HepG2 (cell line): Measurements from ENCODE around the gene RMI2. TPM values are rescaled to one million over a fixed set of nuclear protein-coding genes. Genes with fewer than 3 reads are reported as not detected.

Source experiments
- ATF7-NPFF ChIP-seq: sonication (generic); formaldehyde crosslinking; IDR thresholded peaks from 2 replicates; pipeline ENCODE4 v1.8.1; 2023; ENCODE audit warnings: mild to moderate bottlenecking, low read depth, missing genetic modification reagents, moderate library complexity
- BHLHE40 ChIP-seq: IDR thresholded peaks from 2 replicates; pipeline ENCODE4 v1.6.1; 2011; ENCODE audit warnings: low read length, improper control_type of control experiment
- CHCHD3 ChIP-seq: sonication (generic); formaldehyde crosslinking; IDR thresholded peaks from 2 replicates; pipeline ENCODE4 v1.8.0; 2022; ENCODE audit warnings: mild to moderate bottlenecking, missing genetic modification reagents, moderate library complexity
- GATA4 ChIP-seq: sonication (generic); IDR thresholded peaks from 2 replicates; pipeline ENCODE4 v1.6.1; 2016; ENCODE audit warnings: antibody characterized with exemption, low read depth, borderline replicate concordance
- POGZ ChIP-seq: sonication (generic); formaldehyde crosslinking; IDR thresholded peaks from 2 replicates; pipeline ENCODE4 v1.4.0; 2020; ENCODE audit warnings: mild to moderate bottlenecking, missing genetic modification reagents
- RCOR2 ChIP-seq: IDR thresholded peaks from 2 replicates; pipeline ENCODE4 v1.6.1; 2016; ENCODE audit warnings: missing biosample characterization, missing genetic modification reagents
- RERE ChIP-seq: IDR thresholded peaks from 2 replicates; pipeline ENCODE4 v1.6.1; 2016; ENCODE audit warnings: low read depth, missing genetic modification reagents, missing compliant biosample characterization
- SP2 ChIP-seq: sonication (generic); formaldehyde crosslinking; IDR thresholded peaks from 2 replicates; pipeline ENCODE4 v1.5.1; 2020; ENCODE audit warnings: mild to moderate bottlenecking, missing genetic modification reagents
- SUZ12 ChIP-seq: fragments of 150-350 bp; IDR thresholded peaks from 2 replicates; pipeline ENCODE4 v1.6.1; 2014; ENCODE audit warnings: low read depth, low read length
- THYN1 ChIP-seq: sonication (generic); formaldehyde crosslinking; IDR thresholded peaks from 2 replicates; pipeline ENCODE4 v1.8.1; 2023; ENCODE audit warnings: low read depth, mild to moderate bottlenecking, moderate library complexity, missing genetic modification reagents, borderline replicate concordance
- ZFP62 ChIP-seq: sonication (generic); formaldehyde crosslinking; IDR thresholded peaks from 2 replicates; pipeline ENCODE4 v1.4.0; 2020; ENCODE audit warnings: missing genetic modification reagents
- ZNF513 ChIP-seq: sonication (generic); formaldehyde crosslinking; conservative IDR thresholded peaks from 2 replicates; pipeline ENCODE4 v1.5.0; 2020; ENCODE audit warnings: missing genetic modification reagents
- ZNF770 ChIP-seq: sonication (generic); formaldehyde crosslinking; IDR thresholded peaks from 2 replicates; pipeline ENCODE4 v1.5.0; 2020; ENCODE audit warnings: mild to moderate bottlenecking, missing genetic modification reagents
- ZNF841 ChIP-seq: sonication (generic); formaldehyde crosslinking; IDR thresholded peaks from 2 replicates; pipeline ENCODE4 v1.8.1; 2023; ENCODE audit warnings: missing genetic modification reagents, borderline replicate concordance
- polyA plus RNA-seq, 8 experiments: library from polyadenylated mRNA; depleted of rRNA in 3 of 8; stranded (reverse) in 7 of 8; unstranded in 1 of 8; fragments of >200 nt; fragmentation: Illumina TruSeq in 4 of 8; extraction: Trizol in 4 of 8; gene quantifications; 2 replicates each; pipeline versions ENCODE4 v1.2.1 to v1.2.3, GENCODE V29; 2011 to 2016; ENCODE audit warnings: low read depth in 4 of 8, missing spikeins in 1 of 8, mixed read lengths in 1 of 8; ENCODE audit not compliant: insufficient read depth in 1 of 8
- total RNA-seq, 5 experiments: library from RNA; depleted of rRNA; stranded (reverse); fragments of >200 nt; fragmentation: Illumina TruSeq; extraction: Trizol; gene quantifications; 2 replicates each; pipeline ENCODE4 v1.2.3, GENCODE V29; 2016; ENCODE audit warnings: low read depth in 1 of 5
- TF ChIP-seq, protein P1 (sequence below): sonication (generic); formaldehyde crosslinking; IDR thresholded peaks from 2 replicates; pipeline ENCODE4 v1.4.0; 2020; ENCODE audit warnings: missing genetic modification reagents, mild to moderate bottlenecking, borderline replicate concordance
- TF ChIP-seq, protein P2 (sequence below): sonication (generic); formaldehyde crosslinking; IDR thresholded peaks from 2 replicates; pipeline ENCODE4 v1.5.0; 2020; ENCODE audit warnings: missing genetic modification reagents, mild to moderate bottlenecking, borderline replicate concordance

The RMI2 gene
- total and polyA plus RNA-seq, 2 of the 13 experiments (the other 11 are each of a cell fraction or from before 2014, with no cell fraction given): 24.5 to 55.7 TPM

DNA sequence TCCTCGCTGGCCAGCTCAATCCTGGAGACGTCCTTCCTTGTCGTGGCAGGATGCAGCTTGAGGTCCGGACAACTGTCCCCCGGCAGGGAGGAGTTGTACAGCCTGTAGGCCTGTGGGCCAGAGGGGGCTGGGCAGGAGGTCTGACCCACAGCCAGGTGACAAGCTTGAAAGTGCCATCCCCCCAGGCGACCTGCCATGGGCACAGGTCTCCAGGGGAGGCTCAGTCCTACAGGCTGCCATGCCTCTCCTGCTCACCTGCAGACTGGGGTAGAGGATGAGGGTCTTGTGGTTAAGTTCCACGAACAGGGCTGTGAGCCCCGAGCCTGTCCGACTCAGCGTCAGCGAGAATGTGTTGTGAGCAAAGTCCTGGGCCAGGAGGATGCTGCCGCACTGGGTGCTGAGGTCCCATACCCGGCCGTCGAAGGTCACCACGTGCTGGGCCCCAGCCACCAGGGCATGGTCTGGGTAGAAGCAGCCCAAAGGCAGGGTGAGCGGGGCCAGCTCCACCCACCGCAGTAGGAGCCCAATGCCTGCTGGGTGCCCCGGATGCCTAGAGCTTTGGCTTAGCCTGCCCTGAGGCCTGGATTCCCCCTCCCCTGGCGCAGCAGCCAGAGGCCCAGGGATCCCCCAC, 39.8 kb downstream of the RMI2 start (continued):
- TF ChIP-seq RERE (CRISPR knock-in tag) (no peak), ZNF841 (CRISPR knock-in tag) (no peak), SUZ12 (no peak), THYN1 (CRISPR knock-in tag) (no peak), RCOR2 (no peak), ZNF513 (CRISPR knock-in tag) (no peak), SP2 (no peak), ZFP62 (CRISPR knock-in tag) (0 out of 2 replicates have a peak, but pooled peaks have one; percentile 30), ATF7-NPFF (CRISPR knock-in tag) (0 out of 2 replicates have a peak, but pooled peaks have one; percentile 10), GATA4 (no peak), CHCHD3 (CRISPR knock-in tag) (peak; percentile 44; the same call in 1 of the 2 replicates), POGZ (no peak), BHLHE40 (no peak), ZNF770 (CRISPR knock-in tag) (no peak)
- TF ChIP-seq, protein P1, sequence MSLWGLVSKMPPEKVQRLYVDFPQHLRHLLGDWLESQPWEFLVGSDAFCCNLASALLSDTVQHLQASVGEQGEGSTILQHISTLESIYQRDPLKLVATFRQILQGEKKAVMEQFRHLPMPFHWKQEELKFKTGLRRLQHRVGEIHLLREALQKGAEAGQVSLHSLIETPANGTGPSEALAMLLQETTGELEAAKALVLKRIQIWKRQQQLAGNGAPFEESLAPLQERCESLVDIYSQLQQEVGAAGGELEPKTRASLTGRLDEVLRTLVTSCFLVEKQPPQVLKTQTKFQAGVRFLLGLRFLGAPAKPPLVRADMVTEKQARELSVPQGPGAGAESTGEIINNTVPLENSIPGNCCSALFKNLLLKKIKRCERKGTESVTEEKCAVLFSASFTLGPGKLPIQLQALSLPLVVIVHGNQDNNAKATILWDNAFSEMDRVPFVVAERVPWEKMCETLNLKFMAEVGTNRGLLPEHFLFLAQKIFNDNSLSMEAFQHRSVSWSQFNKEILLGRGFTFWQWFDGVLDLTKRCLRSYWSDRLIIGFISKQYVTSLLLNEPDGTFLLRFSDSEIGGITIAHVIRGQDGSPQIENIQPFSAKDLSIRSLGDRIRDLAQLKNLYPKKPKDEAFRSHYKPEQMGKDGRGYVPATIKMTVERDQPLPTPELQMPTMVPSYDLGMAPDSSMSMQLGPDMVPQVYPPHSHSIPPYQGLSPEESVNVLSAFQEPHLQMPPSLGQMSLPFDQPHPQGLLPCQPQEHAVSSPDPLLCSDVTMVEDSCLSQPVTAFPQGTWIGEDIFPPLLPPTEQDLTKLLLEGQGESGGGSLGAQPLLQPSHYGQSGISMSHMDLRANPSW (CRISPR knock-in tag): no peak
- TF ChIP-seq, protein P2, sequence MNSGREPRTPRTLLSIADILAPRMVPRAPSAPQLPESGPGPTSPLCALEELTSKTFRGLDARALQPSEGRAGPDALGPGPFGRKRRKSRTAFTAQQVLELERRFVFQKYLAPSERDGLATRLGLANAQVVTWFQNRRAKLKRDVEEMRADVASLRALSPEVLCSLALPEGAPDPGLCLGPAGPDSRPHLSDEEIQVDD: no peak
